HepG2 (cell line): ENCODE results near the gene ZNF157. TPM values are rescaled to one million over a fixed set of nuclear protein-coding genes. Genes with fewer than 3 reads are reported as not detected.

Source experiments
- ARNT ChIP-seq: fragments of 450-650 bp; IDR thresholded peaks from 2 replicates; pipeline ENCODE4 v1.6.1; 2017
- CREB1 ChIP-seq, 2 experiments: fragments of 450-650 bp in 1 of 2; IDR thresholded peaks; 2 replicates each; pipeline ENCODE4 v1.6.1; 2016 to 2017; ENCODE audit warnings: control low read depth in 1 of 2, mild to moderate bottlenecking in 1 of 2, missing compliant biosample characterization in 1 of 2, missing genetic modification characterization in 1 of 2
- GABPA ChIP-seq, 2 experiments: IDR thresholded peaks; 2 replicates each; pipeline ENCODE4 v1.6.1; 2011 to 2016; ENCODE audit warnings: low read depth in 2 of 2, low read length in 1 of 2, missing biosample characterization in 1 of 2, missing genetic modification characterization in 1 of 2
- GLMP ChIP-seq: sonication (generic); formaldehyde crosslinking; IDR thresholded peaks from 2 replicates; pipeline ENCODE4 v1.9.0; 2021; ENCODE audit warnings: missing genetic modification reagents, mild to moderate bottlenecking, borderline replicate concordance
- KLF15 ChIP-seq: sonication (generic); formaldehyde crosslinking; IDR thresholded peaks from 2 replicates; pipeline ENCODE4 v1.8.1; 2023; ENCODE audit warnings: borderline replicate concordance, mild to moderate bottlenecking, inconsistent platforms, missing genetic modification reagents, mixed read lengths
- NPAS2 ChIP-seq: sonication (generic); formaldehyde crosslinking; IDR thresholded peaks from 2 replicates; pipeline ENCODE4 v1.8.0; 2022; ENCODE audit warnings: mild to moderate bottlenecking, missing genetic modification reagents, borderline replicate concordance
- RFXANK ChIP-seq: IDR thresholded peaks from 2 replicates; pipeline ENCODE4 v1.6.1; 2016
- SALL1 ChIP-seq: sonication (generic); formaldehyde crosslinking; IDR thresholded peaks from 2 replicates; pipeline ENCODE4 v1.8.0; 2022; ENCODE audit warnings: mild to moderate bottlenecking, missing genetic modification reagents
- ZBTB38 ChIP-seq: sonication (generic); formaldehyde crosslinking; IDR thresholded peaks from 2 replicates; pipeline ENCODE4 v1.5.1; 2020; ENCODE audit warnings: mild to moderate bottlenecking, missing genetic modification reagents
- ZNF343 ChIP-seq: sonication (generic); formaldehyde crosslinking; IDR thresholded peaks from 2 replicates; pipeline ENCODE4 v1.4.0; 2020; ENCODE audit warnings: mild to moderate bottlenecking, missing genetic modification reagents
- polyA plus RNA-seq, 8 experiments: library from polyadenylated mRNA; depleted of rRNA in 3 of 8; stranded (reverse) in 7 of 8; unstranded in 1 of 8; fragments of >200 nt; fragmentation: Illumina TruSeq in 4 of 8; extraction: Trizol in 4 of 8; gene quantifications; 2 replicates each; pipeline versions ENCODE4 v1.2.1 to v1.2.3, GENCODE V29; 2011 to 2016; ENCODE audit warnings: low read depth in 4 of 8, missing spikeins in 1 of 8, mixed read lengths in 1 of 8; ENCODE audit not compliant: insufficient read depth in 1 of 8
- total RNA-seq, 5 experiments: library from RNA; depleted of rRNA; stranded (reverse); fragments of >200 nt; fragmentation: Illumina TruSeq; extraction: Trizol; gene quantifications; 2 replicates each; pipeline ENCODE4 v1.2.3, GENCODE V29; 2016; ENCODE audit warnings: low read depth in 1 of 5

Gene ZNF157
- total and polyA plus RNA-seq, 2 of the 13 experiments (the other 11 are each of a cell fraction or from before 2014, with no cell fraction given): not detected

- TF ChIP-seq SALL1 (no peak), ARNT (no peak), GLMP (CRISPR knock-in tag) (no peak), ZNF343 (CRISPR knock-in tag) (no peak), KLF15 (CRISPR knock-in tag) (no peak), CREB1 (IDR thresholded peaks at IDR 0.05) (no peak), CREB1 (CRISPR knock-in tag; IDR thresholded peaks at IDR 0.05) (no peak), NPAS2 (CRISPR knock-in tag) (no peak), RFXANK (CRISPR knock-in tag) (no peak), ZBTB38 (CRISPR knock-in tag) (no peak), GABPA (IDR thresholded peaks at IDR 0.05; ENCODE audit: low read depth, low read length) (no peak), GABPA (CRISPR knock-in tag; IDR thresholded peaks at IDR 0.05; ENCODE audit: low read depth) (no peak)
Measured at GRCh38 chrX:47360423-47361179, 9.8 kb upstream of the ZNF157 start (continued).
